ENCODE data around the gene HMMR.

- TF ChIP-seq EZH2 (IDR thresholded peaks at IDR 0.05; ENCODE audit: borderline replicate concordance, low read depth, low read length, poor library complexity, severe bottlenecking) = no peak
- no peak for TF ChIP-seq CTCF (conservative IDR thresholded peaks at IDR 0.05; ENCODE audit: low read depth, low read length)
These were observed 23.9 kb upstream of the HMMR start for GRCh38 chr5:163436515-163436914.
